Activated naive CD4-positive, alpha-beta T cell (primary cell): ENCODE data around the gene HLA-DRA.
"Not testable (repeated sequence)": the region's sequence is repeated elsewhere in the genome, so short reads cannot be mapped to it uniquely, and the experiment has no call there.

Experiments used
- DNase-seq, 4 experiments: peaks; one replicate each; lab custom pipeline; 2025; lab: John Stamatoyannopoulos, UW

HLA-DRA gene

GRCh38 chr6:32431142-32431541 lies 8.5 kb upstream of the HLA-DRA start:
- DNase-seq = no peak

GRCh38 chr6:32432050-32432450 lies 7.6 kb upstream of the HLA-DRA start:
- DNase-seq = no peak

- not testable (repeated sequence) for DNase-seq
These were observed 5.7 kb upstream of the HLA-DRA start for GRCh38 chr6:32433950-32434349.

- no peak for DNase-seq
These were observed 3.5 kb upstream of the HLA-DRA start for GRCh38 chr6:32436186-32436585.

GRCh38 chr6:32436995-32437836 lies 2.5 kb upstream of the HLA-DRA start:
- no peak for DNase-seq

GRCh38 chr6:32439139-32439538 lies 548 bp upstream of the HLA-DRA start:
- no peak for DNase-seq

- DNase-seq = no peak
These were observed 2.6 kb downstream of the HLA-DRA start for GRCh38 chr6:32442243-32442667.

GRCh38 chr6:32442977-32443552 lies 3.4 kb downstream of the HLA-DRA start:
- DNase-seq = no peak

- DNase-seq = no peak
These were observed 4.7 kb downstream of the HLA-DRA start for GRCh38 chr6:32444433-32444832.

- DNase-seq = no peak
These were observed 5.7 kb downstream of the HLA-DRA start for GRCh38 chr6:32445321-32445854.

- no peak for DNase-seq
These were observed 8.2 kb downstream of the HLA-DRA start for GRCh38 chr6:32447932-32448331.

- no peak for DNase-seq
These were observed 9.5 kb downstream of the HLA-DRA start for GRCh38 chr6:32449088-32449736.

GRCh38 chr6:32457054-32457453 lies 17.4 kb downstream of the HLA-DRA start:
- DNase-seq = no peak

- DNase-seq = no peak
These were observed 20.2 kb downstream of the HLA-DRA start for GRCh38 chr6:32459781-32460424.

- DNase-seq = no peak
These were observed 20.8 kb downstream of the HLA-DRA start for GRCh38 chr6:32460528-32460927.

- no peak for DNase-seq
These were observed 21.8 kb downstream of the HLA-DRA start for GRCh38 chr6:32461493-32461892.

GRCh38 chr6:32462609-32463008 lies 22.9 kb downstream of the HLA-DRA start:
- no peak for DNase-seq

GRCh38 chr6:32467743-32468503 lies 28.2 kb downstream of the HLA-DRA start:
- not testable (repeated sequence) for DNase-seq

GRCh38 chr6:32472781-32473375 lies 33.2 kb downstream of the HLA-DRA start:
- DNase-seq = no peak

GRCh38 chr6:32473376-32474348 lies 34.0 kb downstream of the HLA-DRA start:
- DNase-seq = not testable (repeated sequence)
